Cardiac fibroblast (primary cell): Measurements from ENCODE around the gene CFAP157.

Source experiments
- DNase-seq, 2 donors: peaks; one replicate each; pipeline versions ENCODE4 v3.0.0 to v3.0.0-alpha.2; 2010; ENCODE audit warnings: low read depth in 2 of 2
- H3K4me3 ChIP-seq, 2 donors: replicated peaks in 1 of 2; 1 replicate in 1 of 2; 2 replicates in 1 of 2; pipeline ENCODE4 v1.5.1; 2011; ENCODE audit warnings: low read depth in 2 of 2, low read length in 2 of 2, mild to moderate bottlenecking in 2 of 2, moderate library complexity in 1 of 2
- TF ChIP-seq, protein P1 (sequence below): IDR thresholded peaks from one replicate; pipeline ENCODE4 v1.5.1; 2011; ENCODE audit warnings: low read depth, mild to moderate bottlenecking, low read length, inconsistent platforms

Gene CFAP157

GRCh38 chr9:127706836-127707241, at the start of gene CFAP157:
TSS of gene CFAP157 (plus strand) at chr9:127706988. CDS start at chr9:127707032, 44 bp downstream.
- no peak within 1 kb of the TSS for H3K4me3 ChIP-seq
- TF ChIP-seq, protein P1, sequence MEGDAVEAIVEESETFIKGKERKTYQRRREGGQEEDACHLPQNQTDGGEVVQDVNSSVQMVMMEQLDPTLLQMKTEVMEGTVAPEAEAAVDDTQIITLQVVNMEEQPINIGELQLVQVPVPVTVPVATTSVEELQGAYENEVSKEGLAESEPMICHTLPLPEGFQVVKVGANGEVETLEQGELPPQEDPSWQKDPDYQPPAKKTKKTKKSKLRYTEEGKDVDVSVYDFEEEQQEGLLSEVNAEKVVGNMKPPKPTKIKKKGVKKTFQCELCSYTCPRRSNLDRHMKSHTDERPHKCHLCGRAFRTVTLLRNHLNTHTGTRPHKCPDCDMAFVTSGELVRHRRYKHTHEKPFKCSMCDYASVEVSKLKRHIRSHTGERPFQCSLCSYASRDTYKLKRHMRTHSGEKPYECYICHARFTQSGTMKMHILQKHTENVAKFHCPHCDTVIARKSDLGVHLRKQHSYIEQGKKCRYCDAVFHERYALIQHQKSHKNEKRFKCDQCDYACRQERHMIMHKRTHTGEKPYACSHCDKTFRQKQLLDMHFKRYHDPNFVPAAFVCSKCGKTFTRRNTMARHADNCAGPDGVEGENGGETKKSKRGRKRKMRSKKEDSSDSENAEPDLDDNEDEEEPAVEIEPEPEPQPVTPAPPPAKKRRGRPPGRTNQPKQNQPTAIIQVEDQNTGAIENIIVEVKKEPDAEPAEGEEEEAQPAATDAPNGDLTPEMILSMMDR, result no peak
- DNase-seq, result peak in 1 of 2 donors; percentile 32

DNA sequence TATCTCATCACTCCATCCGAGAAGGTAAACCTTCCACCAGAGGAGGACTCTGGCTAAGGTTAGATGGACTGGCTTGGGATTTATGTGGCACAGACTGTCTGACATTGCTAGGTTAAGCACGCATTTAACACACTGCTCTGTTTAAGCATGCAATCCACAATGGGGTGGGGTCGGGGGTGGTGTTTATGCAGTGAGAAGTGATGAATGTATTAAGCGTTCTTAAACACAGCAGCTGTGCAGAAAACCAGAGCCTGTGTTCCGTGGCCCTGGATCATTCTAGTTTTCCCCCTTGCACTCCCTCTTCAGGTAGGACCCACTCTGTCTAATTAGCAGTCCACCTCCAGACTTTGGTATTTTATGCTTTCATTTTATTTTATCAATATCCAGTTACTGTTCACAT, 48.4 kb upstream of the CFAP157 start:
- no peak overlapping the region for H3K4me3 ChIP-seq
- TF ChIP-seq, protein P1, result no peak
- no peak for DNase-seq

GRCh38 chr9:127660886-127661741, 45.7 kb upstream of the CFAP157 start:
- no peak overlapping the region for H3K4me3 ChIP-seq
- DNase-seq, result peak in 1 of 2 donors; percentile 6
- TF ChIP-seq, protein P1, result no peak

DNA sequence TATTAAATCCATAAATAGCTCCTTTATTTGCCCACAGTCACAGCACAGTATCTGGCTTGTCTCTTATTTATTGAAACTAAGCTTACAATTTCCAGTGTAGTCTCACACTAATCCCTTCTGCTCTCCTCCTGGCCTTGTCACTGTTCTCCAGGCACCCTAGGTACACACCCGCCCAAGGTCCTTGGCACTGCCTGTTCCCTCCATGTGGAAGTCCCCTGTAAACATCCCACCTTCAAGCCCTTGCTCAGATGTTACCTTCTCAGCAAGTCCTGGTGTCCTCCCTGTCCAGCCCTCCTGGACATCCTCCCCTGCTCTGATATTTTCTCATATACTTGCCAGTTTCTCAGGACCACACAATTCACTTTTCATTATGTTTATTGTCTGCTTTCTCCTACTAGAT, 44.2 kb upstream of the CFAP157 start:
- H3K4me3 ChIP-seq, result no peak overlapping the region
- TF ChIP-seq, protein P1, result no peak
- no peak for DNase-seq

- TF ChIP-seq, protein P1, result no peak
- no peak for DNase-seq
- H3K4me3 ChIP-seq, result no peak overlapping the region
These were observed 42.5 kb upstream of the CFAP157 start for GRCh38 chr9:127664324-127664677.

DNA sequence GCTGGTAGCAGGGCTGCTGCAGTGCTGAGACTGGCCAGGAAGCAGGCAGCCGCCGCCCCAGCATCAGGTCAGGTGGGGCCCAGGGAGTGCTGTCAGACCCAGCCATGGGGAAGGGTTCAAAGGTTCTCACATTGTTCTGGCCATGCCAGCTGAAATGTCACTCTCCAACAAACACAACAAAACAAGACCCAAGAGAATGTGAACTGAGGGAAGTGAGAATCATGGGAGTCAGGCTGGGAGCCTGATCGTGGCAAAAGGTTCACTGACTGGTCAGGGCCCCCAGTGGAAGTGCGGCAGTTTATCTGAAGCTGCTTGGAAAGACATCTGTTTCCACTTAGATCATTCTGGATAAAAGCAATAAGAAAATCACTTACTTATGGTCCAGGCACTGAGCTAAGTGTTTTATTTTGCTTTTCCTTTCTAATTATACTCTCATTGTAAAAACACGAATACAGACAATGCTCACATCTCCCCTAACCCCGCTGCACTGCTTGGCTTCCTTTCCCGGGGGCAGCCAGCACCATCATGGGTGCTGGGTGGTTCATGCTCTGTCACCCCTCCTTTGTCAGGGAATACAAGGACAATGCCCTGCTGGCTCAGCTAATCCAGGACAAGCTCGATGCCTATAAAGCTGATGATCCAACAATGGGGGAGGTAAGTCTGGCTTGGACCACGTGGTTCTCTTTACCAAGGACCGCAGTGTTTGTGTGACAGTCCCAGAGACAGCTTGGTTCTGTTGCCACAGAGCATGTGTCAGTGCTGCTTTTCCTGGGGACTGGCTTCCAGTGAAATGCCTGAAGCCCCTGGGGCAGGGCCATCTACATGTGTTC, 41.9 kb upstream of the CFAP157 start:
- peak in 1 of 2 donors; percentile 3 for DNase-seq
- H3K4me3 ChIP-seq, result no peak overlapping the region
- TF ChIP-seq, protein P1, result no peak
